IPS-20b (cell line): Measurements from ENCODE around the gene CHRM5.

Experiments
- H3K27ac ChIP-seq: one replicate; pipeline ENCODE4 v1.5.1; 2013; ENCODE audit warnings: low read length
- H3K27me3 ChIP-seq: 2 replicates; pipeline ENCODE4 v1.6.1; 2013; ENCODE audit warnings: mild to moderate bottlenecking, low read length, inconsistent platforms; ENCODE audit not compliant: insufficient read depth
- H3K36me3 ChIP-seq: 2 replicates; pipeline ENCODE4 v1.6.1; 2013; ENCODE audit warnings: low read depth, mild to moderate bottlenecking, inconsistent platforms, low read length, moderate library complexity; ENCODE audit not compliant: insufficient read depth
- H3K4me1 ChIP-seq: 2 replicates; pipeline ENCODE4 v1.6.1; 2013; ENCODE audit warnings: mild to moderate bottlenecking, control low read depth, inconsistent platforms, low read length, moderate library complexity; ENCODE audit not compliant: insufficient read depth
- H3K4me3 ChIP-seq: 2 replicates; pipeline ENCODE4 v1.5.1; 2013; ENCODE audit warnings: mild to moderate bottlenecking, low read length, inconsistent platforms
- H3K9ac ChIP-seq: 2 replicates; pipeline ENCODE4 v1.6.1; 2013; ENCODE audit warnings: low read depth, mild to moderate bottlenecking, inconsistent platforms, low read length, moderate library complexity
- H3K9me3 ChIP-seq: 2 replicates; pipeline ENCODE4 v1.6.1; 2013; ENCODE audit warnings: mild to moderate bottlenecking, low read depth, low read length, inconsistent platforms; ENCODE audit not compliant: insufficient read depth

CHRM5 gene, protein sequence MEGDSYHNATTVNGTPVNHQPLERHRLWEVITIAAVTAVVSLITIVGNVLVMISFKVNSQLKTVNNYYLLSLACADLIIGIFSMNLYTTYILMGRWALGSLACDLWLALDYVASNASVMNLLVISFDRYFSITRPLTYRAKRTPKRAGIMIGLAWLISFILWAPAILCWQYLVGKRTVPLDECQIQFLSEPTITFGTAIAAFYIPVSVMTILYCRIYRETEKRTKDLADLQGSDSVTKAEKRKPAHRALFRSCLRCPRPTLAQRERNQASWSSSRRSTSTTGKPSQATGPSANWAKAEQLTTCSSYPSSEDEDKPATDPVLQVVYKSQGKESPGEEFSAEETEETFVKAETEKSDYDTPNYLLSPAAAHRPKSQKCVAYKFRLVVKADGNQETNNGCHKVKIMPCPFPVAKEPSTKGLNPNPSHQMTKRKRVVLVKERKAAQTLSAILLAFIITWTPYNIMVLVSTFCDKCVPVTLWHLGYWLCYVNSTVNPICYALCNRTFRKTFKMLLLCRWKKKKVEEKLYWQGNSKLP

DNA sequence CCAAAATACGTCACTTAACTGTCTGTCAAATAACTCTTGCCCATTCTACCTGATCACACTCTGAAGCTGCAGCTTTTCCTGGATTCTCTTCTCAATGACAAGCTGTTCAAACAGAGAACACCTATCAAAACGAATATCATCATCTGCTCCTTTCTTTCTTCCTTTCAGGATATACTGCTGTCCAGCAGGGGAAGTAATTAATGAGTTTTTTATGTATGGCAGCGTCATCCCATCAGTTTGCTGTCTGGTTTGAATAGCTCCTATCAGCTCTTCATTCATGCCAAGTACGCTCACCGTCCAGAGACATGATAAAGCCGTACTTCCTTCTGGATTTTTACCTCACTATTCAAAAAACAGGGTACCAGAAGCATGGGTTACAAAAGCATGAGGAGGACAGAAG, at the start of gene CHRM5:
TSS of gene CHRM5 (plus strand) at position 274 of the 400 bp plus-strand sequence. CDS start 94,221 bp downstream, outside the sequence.
- no peak within 1 kb of the TSS for H3K27ac ChIP-seq
- H3K4me3 ChIP-seq, result no peak within 1 kb of the TSS

DNA sequence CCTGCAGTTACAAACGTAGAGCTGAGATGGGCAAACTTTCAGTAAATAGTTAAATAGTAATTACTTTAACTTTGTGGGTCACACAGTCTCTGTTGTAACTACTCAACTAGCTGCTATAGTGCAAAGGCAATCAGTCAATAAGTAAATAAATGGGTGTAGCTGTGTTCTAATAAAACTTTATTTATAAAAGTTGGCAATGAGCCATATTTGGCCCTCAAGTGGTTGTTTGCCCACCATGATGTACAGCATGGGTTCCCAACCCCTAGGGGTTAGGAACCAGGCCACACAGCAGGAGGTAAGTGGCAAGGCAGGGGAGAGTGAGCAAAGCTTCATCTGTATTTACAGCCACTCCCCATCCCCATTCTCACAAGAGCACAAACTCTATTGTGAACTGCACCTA, 44.9 kb upstream of the CHRM5 start:
- no peak overlapping the region for H3K9ac ChIP-seq

More for the DNA sequence above, at the start of gene CHRM5:
- no peaks in the 10 kb centered on the region for H3K9me3 ChIP-seq
- no peaks in the 10 kb centered on the region for H3K27me3 ChIP-seq
- H3K9ac ChIP-seq, result no peak within 1 kb of the TSS
- H3K36me3 ChIP-seq, result no peaks in the 10 kb centered on the region
- H3K4me1 ChIP-seq, result peaks cover 4% of the 10 kb centered on the region; the same call in 1 of the 2 replicates

GRCh38 chr15:33926260-33926659, 42.0 kb upstream of the CHRM5 start:
- H3K36me3 ChIP-seq, result no peaks in the 10 kb centered on the region
- H3K4me3 ChIP-seq, result no peak overlapping the region
- no peaks in the 10 kb centered on the region for H3K27me3 ChIP-seq
- H3K9me3 ChIP-seq, result no peaks in the 10 kb centered on the region
- no peak overlapping the region for H3K27ac ChIP-seq
- no peak overlapping the region for H3K9ac ChIP-seq
- no peaks in the 10 kb centered on the region for H3K4me1 ChIP-seq

More for the DNA sequence above, 44.9 kb upstream of the CHRM5 start:
- no peak overlapping the region for H3K27ac ChIP-seq
- no peaks in the 10 kb centered on the region for H3K9me3 ChIP-seq
- H3K36me3 ChIP-seq, result no peaks in the 10 kb centered on the region
- no peaks in the 10 kb centered on the region for H3K27me3 ChIP-seq
- no peaks in the 10 kb centered on the region for H3K4me1 ChIP-seq
- no peak overlapping the region for H3K4me3 ChIP-seq

DNA sequence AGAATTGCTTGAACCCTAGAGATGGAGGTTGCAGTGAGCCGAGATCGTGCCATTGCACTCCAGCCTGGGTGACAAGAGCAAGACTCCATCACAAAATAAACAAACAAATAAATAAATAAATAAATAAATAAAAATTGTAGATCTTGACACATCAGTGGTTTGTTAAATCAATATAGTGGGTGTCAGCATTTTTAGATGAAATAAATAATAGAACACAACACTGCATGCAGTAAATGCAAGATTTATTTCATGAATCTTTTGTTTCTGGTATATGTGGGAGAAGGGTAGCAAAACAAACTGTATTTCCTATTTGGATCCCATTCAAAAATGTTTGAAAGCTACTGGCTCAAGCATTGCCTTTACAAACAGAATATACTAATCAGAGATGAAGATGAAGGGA, 35.6 kb upstream of the CHRM5 start:
- Histone ChIP-seq H3K36me3 (no peaks in the 10 kb centered on the region), H3K9me3 (no peaks in the 10 kb centered on the region), H3K4me1 (no peaks in the 10 kb centered on the region), H3K4me3 (no peak overlapping the region), H3K27ac (no peak overlapping the region), H3K9ac (no peak overlapping the region), H3K27me3 (no peaks in the 10 kb centered on the region)

GRCh38 chr15:33934396-33934795, 33.9 kb upstream of the CHRM5 start:
- no peaks in the 10 kb centered on the region for H3K27me3 ChIP-seq
- H3K9ac ChIP-seq, result no peak overlapping the region
- H3K9me3 ChIP-seq, result no peaks in the 10 kb centered on the region
- no peak overlapping the region for H3K27ac ChIP-seq
- H3K4me1 ChIP-seq, result no peaks in the 10 kb centered on the region
- H3K36me3 ChIP-seq, result no peaks in the 10 kb centered on the region
- H3K4me3 ChIP-seq, result no peak overlapping the region

DNA sequence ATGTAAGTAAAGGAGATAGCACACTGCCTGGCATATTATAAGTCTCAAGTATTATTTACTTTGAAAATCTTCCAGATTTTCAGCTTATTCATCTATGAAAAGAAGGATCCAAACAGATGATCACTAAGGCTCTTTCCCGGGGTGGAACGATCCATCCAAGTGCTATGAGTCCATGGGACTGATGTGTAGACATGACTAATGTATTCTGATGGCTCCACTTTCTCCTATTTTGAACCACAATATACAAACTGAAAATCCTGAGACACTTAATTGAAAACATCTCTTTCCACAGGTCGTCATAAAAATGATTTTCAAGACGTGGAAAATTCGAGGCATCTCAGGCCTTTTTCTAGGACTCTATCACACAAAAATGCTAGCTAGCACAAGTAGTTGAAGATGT, 33.4 kb upstream of the CHRM5 start:
- no peaks in the 10 kb centered on the region for H3K4me1 ChIP-seq
- no peaks in the 10 kb centered on the region for H3K27me3 ChIP-seq

GRCh38 chr15:33941279-33942063, 26.8 kb upstream of the CHRM5 start:
- H3K36me3 ChIP-seq, result no peaks in the 10 kb centered on the region
- no peaks in the 10 kb centered on the region for H3K9me3 ChIP-seq
- H3K9ac ChIP-seq, result no peak overlapping the region
- no peaks in the 10 kb centered on the region for H3K4me1 ChIP-seq
- H3K4me3 ChIP-seq, result no peak overlapping the region
- H3K27ac ChIP-seq, result no peak overlapping the region
- H3K27me3 ChIP-seq, result no peaks in the 10 kb centered on the region

More for the DNA sequence above, 33.4 kb upstream of the CHRM5 start:
- Histone ChIP-seq H3K27ac (no peak overlapping the region), H3K4me3 (no peak overlapping the region), H3K9ac (no peak overlapping the region), H3K36me3 (no peaks in the 10 kb centered on the region), H3K9me3 (no peaks in the 10 kb centered on the region)

- Histone ChIP-seq H3K4me3 (no peak overlapping the region), H3K9me3 (no peaks in the 10 kb centered on the region), H3K27ac (no peak overlapping the region), H3K36me3 (no peaks in the 10 kb centered on the region), H3K9ac (no peak overlapping the region), H3K4me1 (no peaks in the 10 kb centered on the region), H3K27me3 (no peaks in the 10 kb centered on the region)
Measured at GRCh38 chr15:33946152-33946551, 22.1 kb upstream of the CHRM5 start.

GRCh38 chr15:33955945-33956344, 12.4 kb upstream of the CHRM5 start:
- no peaks in the 10 kb centered on the region for H3K36me3 ChIP-seq
- no peaks in the 10 kb centered on the region for H3K27me3 ChIP-seq
- no peaks in the 10 kb centered on the region for H3K4me1 ChIP-seq
- H3K27ac ChIP-seq, result no peak overlapping the region
- H3K9ac ChIP-seq, result no peak overlapping the region
- H3K4me3 ChIP-seq, result no peak overlapping the region
- H3K9me3 ChIP-seq, result no peaks in the 10 kb centered on the region

GRCh38 chr15:33956397-33956796, 11.9 kb upstream of the CHRM5 start:
- H3K27ac ChIP-seq, result no peak overlapping the region
- H3K27me3 ChIP-seq, result no peaks in the 10 kb centered on the region
- no peak overlapping the region for H3K9ac ChIP-seq
- H3K4me3 ChIP-seq, result no peak overlapping the region
- no peaks in the 10 kb centered on the region for H3K9me3 ChIP-seq
- H3K4me1 ChIP-seq, result no peaks in the 10 kb centered on the region
- H3K36me3 ChIP-seq, result no peaks in the 10 kb centered on the region

- Histone ChIP-seq H3K4me1 (no peaks in the 10 kb centered on the region), H3K36me3 (no peaks in the 10 kb centered on the region), H3K27me3 (no peaks in the 10 kb centered on the region), H3K9me3 (no peaks in the 10 kb centered on the region), H3K9ac (no peak overlapping the region), H3K27ac (no peak overlapping the region), H3K4me3 (no peak overlapping the region)
Measured at GRCh38 chr15:33959844-33960548, 8.3 kb upstream of the CHRM5 start.
